ENCODE measurements around the gene CYB5R3.
A peak's percentile ranks its signal among the peaks of the same experiment; 100 is the strongest.
"Not testable (repeated sequence)": the region's sequence is repeated elsewhere in the genome, so short reads cannot be mapped to it uniquely, and the experiment has no call there.

The CYB5R3 gene

GRCh38 chr22:42602470-42602869 is 46.7 kb downstream of the CYB5R3 start:
- no peak for DNase-seq (ENCODE audit: low read depth in 2 of 2)

- DNase-seq (ENCODE audit: low read depth in 2 of 2): no peak
Measured at GRCh38 chr22:42601879-42602465, 47.2 kb downstream of the CYB5R3 start.

GRCh38 chr22:42596863-42597530 is 52.2 kb downstream of the CYB5R3 start:
- DNase-seq (ENCODE audit: low read depth in 2 of 2): no peak

GRCh38 chr22:42596336-42596735 is 52.9 kb downstream of the CYB5R3 start:
- DNase-seq (ENCODE audit: low read depth in 2 of 2): no peak

GRCh38 chr22:42595434-42595833 is 53.8 kb downstream of the CYB5R3 start:
- DNase-seq (ENCODE audit: low read depth in 2 of 2): no peak

GRCh38 chr22:42591987-42592386 is 57.2 kb downstream of the CYB5R3 start:
- DNase-seq (ENCODE audit: low read depth in 2 of 2): no peak

GRCh38 chr22:42587588-42588175 is 61.5 kb downstream of the CYB5R3 start:
- DNase-seq (ENCODE audit: low read depth in 2 of 2): no peak

- DNase-seq (ENCODE audit: low read depth in 2 of 2): no peak
Measured at GRCh38 chr22:42586381-42586780, 62.8 kb downstream of the CYB5R3 start.

GRCh38 chr22:42585096-42585495 is 64.1 kb downstream of the CYB5R3 start:
- no peak for DNase-seq (ENCODE audit: low read depth in 2 of 2)

- no peak for DNase-seq (ENCODE audit: low read depth in 2 of 2)
Measured at GRCh38 chr22:42584364-42584940, 64.7 kb downstream of the CYB5R3 start.

GRCh38 chr22:42582987-42583386 is 66.2 kb downstream of the CYB5R3 start:
- no peak for DNase-seq (ENCODE audit: low read depth in 2 of 2)

GRCh38 chr22:42581762-42582716 is 67.2 kb downstream of the CYB5R3 start:
- peak; percentile 65 to 68 for DNase-seq (ENCODE audit: low read depth in 2 of 2)

GRCh38 chr22:42581194-42581761 is 67.9 kb downstream of the CYB5R3 start:
- DNase-seq (ENCODE audit: low read depth in 2 of 2): not testable (repeated sequence)

GRCh38 chr22:42580040-42580439 is 69.2 kb downstream of the CYB5R3 start:
- not testable (repeated sequence) for DNase-seq (ENCODE audit: low read depth in 2 of 2)

GRCh38 chr22:42577623-42578240 is 71.5 kb downstream of the CYB5R3 start:
- DNase-seq (ENCODE audit: low read depth in 2 of 2): no peak

- DNase-seq (ENCODE audit: low read depth in 2 of 2): not testable (repeated sequence)
Measured at GRCh38 chr22:42577141-42577540, 72.1 kb downstream of the CYB5R3 start.

- not testable (repeated sequence) for DNase-seq (ENCODE audit: low read depth in 2 of 2)
Measured at GRCh38 chr22:42575996-42576574, 73.1 kb downstream of the CYB5R3 start.

- not testable (repeated sequence) for DNase-seq (ENCODE audit: low read depth in 2 of 2)
Measured at GRCh38 chr22:42574468-42574867, 74.7 kb downstream of the CYB5R3 start.

GRCh38 chr22:42574046-42574445 is 75.1 kb downstream of the CYB5R3 start:
- not testable (repeated sequence) for DNase-seq (ENCODE audit: low read depth in 2 of 2)

GRCh38 chr22:42571068-42571467 is 78.1 kb downstream of the CYB5R3 start:
- not testable (repeated sequence) for DNase-seq (ENCODE audit: low read depth in 2 of 2)

Data from stimulated activated CD8-positive, alpha-beta memory T cell treated with anti-CD3 and anti-CD28 coated beads, Interleukin-15, amount 100 ng/mL, for 4 hours (primary cell).